ENCODE data around the gene HEXIM2.

DNA sequence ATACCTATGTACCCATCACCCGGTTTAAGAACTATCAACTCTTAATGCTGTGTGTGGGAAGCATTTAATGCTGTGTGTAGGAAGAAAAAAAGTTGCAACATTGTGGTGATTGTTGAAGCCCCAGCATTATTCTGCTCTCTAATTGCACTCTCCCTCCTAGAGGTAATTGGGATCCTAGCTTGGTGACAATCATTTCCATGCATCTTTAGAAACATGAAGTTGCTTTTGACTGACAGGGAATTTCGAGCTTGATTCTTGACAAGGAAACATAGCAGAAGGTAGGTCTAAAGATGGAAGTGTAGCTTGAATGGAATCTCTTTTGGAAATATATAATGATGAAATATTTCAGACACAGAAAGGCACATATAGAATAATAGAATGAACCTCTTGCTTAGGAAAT lies 27.3 kb downstream of the HEXIM2 start:
- TF ChIP-seq POLR2AphosphoS5 (IDR thresholded peaks at IDR 0.05) (no peak), POLR2A (IDR thresholded peaks at IDR 0.05) (no peak)
- TF ChIP-seq, protein P1, sequence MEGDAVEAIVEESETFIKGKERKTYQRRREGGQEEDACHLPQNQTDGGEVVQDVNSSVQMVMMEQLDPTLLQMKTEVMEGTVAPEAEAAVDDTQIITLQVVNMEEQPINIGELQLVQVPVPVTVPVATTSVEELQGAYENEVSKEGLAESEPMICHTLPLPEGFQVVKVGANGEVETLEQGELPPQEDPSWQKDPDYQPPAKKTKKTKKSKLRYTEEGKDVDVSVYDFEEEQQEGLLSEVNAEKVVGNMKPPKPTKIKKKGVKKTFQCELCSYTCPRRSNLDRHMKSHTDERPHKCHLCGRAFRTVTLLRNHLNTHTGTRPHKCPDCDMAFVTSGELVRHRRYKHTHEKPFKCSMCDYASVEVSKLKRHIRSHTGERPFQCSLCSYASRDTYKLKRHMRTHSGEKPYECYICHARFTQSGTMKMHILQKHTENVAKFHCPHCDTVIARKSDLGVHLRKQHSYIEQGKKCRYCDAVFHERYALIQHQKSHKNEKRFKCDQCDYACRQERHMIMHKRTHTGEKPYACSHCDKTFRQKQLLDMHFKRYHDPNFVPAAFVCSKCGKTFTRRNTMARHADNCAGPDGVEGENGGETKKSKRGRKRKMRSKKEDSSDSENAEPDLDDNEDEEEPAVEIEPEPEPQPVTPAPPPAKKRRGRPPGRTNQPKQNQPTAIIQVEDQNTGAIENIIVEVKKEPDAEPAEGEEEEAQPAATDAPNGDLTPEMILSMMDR (IDR thresholded peaks at IDR 0.05 in 8 of 11, conservative IDR thresholded peaks at IDR 0.05 in 3 of 11) = no peak
